NCI-H2029 treated with DMSO at 0.1 percent for 48 hours (cell line): Measurements from ENCODE around the gene PMP22.

Experiments used
- DNase-seq: peaks from one replicate; lab custom pipeline; 2025; lab: John Stamatoyannopoulos, UW

Gene PMP22

DNA sequence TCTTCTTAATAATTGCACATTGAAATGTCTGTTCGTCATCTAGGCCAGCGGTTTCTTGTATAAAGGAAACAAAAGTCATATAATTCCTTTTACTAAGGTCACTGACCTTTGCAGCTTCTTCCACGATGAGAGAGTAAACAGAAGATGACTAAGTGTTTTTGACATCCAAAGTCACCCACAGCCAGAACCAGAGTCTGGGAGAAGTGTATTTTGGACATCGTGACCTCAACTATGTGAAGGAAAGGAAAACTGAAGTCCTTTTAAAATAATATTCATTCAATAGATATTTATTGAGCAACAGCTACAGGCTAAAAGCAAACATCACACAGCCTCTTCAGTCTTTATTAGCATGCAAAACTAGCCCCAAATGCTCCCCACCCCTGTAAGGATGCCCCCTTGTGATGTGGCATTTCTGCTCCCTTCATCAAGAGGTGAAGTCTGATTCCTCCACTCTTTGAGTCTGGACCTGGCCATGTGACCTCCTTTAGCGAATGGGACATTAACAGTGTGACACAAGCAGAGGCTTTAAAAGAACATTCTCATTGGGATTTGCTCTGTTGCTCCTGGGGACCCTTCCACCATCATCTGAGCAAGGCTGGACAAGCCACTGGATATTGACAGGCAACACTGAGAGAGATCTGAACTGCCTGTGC is 8.1 kb upstream of the PMP22 start:
- DNase-seq, result no peak

DNA sequence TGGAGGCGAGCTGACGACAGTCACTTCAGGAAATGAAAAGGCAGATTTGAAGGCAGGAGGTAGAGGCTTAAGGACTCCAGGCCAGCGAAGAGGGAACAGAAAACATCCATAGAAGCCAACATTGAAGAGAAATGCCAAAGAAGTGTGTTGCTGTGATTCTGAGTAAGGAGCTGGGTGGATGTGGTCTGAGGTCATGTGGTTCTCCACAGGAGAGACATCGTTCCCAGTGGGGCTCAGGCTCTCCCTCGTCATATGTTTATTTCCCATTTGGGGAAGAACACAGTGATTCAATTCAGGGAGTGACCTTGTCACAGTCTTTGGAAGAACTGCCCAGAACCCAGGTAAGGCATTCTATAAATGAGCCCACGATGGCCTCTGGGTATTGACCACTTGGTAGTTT is 6.6 kb upstream of the PMP22 start:
- no peak for DNase-seq

DNA sequence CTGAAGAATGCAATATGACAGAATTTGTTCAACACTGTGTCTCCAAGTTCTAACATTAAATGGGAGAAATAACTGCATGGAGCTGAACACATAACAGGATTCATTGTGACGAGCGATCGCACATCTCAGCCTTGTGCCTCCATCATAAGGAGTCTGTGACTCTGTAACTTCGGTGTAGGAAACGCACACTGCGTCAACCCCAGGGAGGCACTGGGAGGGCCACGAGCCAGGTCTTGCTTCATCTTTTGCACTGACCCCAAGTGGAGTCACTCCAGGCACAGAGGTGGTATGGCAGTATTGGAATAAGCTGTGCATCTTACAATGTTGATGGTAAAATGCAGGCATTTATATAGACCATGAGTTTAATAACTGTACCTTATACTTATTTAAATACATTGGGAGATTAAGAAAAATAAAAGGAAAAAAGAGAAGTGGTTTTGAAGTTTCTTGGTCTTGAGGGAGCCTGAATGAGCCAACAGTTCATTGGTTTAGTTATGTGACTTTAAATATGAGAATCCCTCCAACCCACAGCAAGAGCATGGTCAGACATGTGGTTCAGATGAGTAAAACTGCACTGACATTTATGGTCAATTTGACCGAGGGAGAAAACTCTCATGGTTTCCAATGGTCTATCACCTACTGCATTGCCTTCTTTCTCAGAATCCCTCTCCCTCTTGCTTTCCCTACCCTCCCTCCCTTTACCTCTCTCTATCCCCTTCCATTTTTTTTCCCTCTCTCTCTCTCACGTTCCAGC is 5.7 kb upstream of the PMP22 start:
- DNase-seq, result no peak

DNA sequence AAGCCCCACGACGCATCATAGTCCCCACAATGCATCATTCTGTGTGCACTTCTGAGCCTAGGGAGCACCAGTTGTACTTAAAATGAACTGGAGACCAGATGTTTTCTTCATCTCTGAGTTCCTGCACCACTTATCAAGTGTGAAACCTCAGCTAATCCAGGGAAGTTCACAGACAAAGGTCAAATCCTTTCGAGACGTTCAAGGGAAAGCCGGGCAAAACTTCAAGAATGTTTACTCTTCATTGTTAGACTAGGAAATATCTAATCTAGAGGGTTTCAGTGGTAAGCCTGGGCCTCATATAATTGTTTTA is 4.6 kb upstream of the PMP22 start:
- no peak for DNase-seq

DNA sequence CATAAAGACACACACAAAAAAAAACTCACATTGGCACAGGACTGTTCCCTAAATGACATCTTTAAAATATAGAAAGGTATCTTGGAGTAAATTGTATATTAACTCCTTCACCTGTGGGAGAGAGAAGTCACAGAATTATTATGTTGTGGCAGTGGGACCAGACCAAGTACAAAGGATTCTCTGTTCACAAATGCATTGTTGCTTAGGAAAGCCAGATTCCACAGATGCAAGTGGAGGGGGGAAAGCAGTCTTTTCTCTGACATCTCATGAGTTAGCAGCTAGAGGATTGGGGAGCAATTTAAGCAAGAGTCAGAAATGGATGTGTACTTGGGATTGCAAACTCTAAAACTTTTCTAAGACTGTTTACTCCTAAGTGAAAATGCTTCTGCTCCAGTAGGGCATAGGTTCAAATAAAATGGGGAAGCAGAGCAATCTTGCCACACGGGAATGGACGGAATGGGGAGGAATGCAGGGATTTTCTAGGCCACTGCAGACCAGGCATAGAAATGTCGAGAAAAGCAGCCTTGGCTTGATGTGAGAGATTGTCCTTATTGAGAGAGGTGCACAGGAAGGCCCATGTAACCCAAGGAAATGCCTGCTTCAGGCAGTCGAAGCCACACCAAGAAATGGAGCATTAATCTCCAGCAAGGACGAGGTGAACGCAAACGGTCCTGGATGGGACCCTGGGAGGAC is 4.1 kb upstream of the PMP22 start:
- DNase-seq, result no peak

DNA sequence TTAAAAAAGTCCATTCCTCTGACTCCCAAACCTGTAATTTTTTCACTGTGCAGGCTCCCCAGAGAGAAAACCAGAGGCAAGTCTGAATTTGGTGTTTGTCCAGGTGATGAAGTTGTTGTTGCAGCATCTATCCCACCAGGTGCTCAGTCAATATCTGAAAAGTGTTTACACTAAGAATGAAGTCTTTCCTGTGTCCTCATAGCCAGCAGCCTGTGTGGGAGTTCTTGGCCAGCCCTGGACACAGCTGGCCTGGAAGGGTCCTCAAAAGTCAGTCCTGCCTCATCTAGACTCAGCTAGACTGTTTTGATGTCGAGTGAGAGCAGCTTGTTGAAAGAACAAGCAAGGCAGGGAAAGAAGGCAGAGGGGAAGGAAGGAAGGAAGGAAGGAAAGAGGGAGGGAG is 3.3 kb upstream of the PMP22 start:
- no peak for DNase-seq

DNA sequence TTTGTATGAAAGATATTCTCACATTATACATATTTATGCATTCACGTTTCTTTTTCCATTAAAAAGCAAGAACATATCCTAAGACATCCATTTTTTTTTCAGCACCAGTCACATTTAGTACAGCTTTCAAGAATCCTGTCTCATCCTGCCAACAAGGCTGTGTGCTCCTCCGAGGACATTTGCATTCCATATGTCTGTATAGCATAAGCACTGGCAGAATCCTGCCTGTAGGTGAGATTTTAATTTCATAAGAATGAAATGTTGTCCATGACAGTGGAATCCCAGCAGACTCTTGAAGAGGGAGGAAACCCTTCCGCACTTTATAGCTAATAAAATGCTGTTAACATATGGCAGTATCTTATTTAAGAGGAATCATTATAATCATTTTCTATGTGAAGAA is 2.9 kb upstream of the PMP22 start:
- no peak for DNase-seq

DNA sequence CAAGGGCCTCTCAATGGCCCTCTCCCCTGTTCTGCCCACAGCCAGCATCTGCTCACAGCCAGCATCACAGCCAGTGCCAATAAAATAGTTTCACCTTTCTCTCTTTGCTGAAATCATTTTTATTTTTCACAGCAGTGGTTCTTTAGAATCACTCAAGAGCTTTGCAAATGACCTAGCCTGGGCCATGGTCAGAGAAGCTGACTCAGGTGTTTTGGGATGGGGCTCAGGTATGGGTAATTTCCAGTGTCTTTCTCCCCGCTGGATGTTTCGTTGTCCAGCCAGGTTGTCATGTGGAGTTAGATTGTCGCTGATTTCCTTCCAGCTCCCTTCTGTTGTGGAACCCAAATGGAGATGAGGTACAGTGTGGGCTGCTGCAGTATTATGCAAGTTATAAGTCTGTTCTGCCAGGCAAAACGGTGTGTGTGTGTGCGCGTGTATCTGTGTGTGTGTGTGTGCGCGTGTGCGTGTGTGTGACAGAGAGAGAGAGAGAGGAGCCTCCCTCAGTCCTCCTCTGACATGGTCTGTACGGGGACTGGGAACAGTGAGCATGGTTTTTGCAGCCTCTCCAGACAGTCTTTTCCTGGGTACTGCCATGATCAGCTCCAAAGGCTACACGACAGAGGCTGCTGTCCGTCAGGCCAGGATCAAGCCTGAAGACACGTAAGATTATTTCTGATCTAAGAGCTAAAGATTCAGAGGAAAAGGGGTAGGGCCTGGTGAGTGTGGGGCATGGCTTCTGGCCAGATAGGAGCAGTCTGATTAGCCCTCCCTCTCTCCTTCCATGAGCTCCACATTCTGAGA is 1.4 kb upstream of the PMP22 start:
- DNase-seq, result no peak

DNA sequence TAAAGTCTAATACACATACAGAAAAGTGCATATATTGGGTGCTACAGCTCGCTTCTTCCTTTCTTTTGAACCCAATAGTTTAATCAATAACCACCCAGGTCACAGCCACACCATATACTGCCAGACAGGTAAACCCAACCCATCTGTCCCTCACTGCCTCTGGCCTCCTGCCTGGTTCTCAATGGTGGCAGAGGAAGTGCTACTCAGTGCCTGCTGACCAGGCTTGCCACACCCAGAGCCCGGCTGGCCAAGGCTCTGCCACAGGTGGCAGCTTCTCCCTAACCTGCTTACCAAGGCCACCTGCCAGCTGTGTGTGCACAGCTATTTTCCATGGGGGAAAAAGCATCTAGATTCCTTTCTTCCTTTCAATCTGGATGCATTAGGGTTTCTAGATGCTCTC is 584 bp downstream of the PMP22 start:
- no peak for DNase-seq

DNA sequence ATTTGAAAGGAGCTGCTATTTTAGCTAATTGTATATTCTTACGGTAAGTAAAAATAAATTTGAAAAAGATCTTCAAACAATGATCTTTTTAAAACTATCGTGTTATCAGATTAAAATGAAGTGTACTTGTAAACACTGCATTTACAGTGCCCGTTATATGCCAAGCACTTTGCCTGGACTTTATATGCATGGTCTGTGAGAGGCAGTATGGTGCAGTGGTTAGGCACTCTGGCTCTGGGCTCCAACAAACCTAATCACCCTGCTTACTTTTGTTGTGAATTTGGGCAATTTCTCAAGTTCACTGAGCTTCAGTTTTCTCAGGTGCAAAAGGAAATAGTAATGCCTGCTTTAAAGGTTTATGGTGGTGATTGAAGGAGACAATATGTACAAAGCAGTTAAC is 1.4 kb downstream of the PMP22 start:
- DNase-seq, result no peak

DNA sequence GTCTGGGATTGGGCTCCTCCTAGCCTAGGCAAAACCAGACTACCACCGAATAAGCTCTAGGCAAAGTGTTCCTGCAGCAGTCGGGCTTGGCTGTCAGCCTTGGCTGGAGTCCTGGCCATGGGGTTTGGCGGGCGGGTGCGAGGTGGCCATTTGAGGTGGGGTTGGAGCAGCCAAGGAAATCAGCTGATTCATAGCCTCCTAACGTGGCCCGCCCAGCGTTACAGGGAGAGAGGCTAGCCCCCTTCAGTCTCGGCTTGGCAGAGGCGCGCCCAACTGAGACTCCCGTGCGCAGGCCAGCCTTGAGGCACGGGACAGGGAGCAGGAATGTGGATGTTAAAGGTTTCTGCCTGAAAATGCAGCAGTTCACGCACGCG is 1.9 kb downstream of the PMP22 start:
- DNase-seq, result no peak

DNA sequence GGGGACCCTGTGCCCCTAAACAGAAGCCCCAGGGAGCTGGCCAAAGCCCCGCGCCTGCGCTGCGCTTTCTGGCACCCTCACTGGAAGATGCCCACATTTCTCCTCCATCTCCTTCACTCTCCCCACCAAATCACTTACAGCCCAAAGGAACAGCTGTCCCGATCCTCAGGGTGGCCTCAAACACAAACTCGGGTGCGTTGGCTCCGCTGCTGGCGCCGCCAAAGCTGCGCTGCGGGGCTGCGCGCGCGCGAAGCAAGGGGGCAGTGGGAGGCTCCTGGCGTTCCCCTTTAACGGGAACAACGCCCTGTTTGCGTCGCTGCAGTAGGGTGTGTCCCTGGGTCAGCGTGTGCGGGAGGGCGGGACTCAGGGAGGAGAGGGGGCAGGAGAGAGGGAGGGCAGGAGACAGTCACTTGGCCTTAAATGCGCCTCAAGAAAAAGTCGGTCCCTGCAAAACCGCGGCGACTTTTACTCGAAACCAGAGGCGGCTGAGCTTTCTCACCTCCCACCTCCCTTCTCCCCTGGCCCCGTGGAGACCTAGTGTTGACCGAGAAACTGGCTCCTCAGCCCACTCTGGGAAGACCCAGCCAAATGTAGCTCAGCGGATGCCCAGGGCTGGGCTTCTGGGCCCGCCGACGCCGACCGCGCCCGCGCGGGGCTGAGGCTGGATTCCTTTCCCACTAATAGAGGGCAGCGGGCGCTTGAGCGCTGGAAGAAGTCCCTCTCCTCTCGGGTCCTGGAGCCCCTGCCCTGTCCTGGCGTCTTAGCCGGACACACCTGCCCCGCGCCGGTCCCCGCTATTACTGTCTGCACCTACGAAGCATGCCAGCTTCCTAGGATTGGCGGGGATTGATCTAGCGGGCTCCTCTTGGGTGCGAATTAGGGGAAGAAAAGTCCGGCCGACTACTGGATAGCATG is 2.6 kb downstream of the PMP22 start:
- DNase-seq, result no peak

DNA sequence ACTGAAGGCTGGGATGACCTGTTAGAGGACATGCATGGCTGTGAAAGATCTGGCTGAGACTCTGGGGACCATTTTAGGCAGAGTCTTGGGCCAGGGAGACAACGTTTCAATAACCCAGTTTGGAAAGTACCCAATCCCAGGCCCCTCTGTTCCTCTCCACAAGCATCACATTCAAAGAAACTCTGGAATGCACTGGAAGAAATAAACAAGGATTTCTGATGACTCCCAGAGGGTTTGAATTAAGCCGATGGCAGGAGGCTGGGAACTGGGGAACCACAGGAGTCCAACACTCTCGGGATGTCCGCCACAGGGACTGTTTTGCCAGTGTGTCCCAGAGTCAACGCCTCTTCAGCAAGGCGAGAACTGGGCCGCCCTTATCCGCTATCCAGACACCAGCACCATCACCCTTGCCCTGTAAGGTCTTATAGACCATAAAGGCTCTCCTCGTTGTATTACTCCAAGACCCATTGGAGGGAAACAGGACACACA is 3.3 kb downstream of the PMP22 start:
- DNase-seq, result no peak

DNA sequence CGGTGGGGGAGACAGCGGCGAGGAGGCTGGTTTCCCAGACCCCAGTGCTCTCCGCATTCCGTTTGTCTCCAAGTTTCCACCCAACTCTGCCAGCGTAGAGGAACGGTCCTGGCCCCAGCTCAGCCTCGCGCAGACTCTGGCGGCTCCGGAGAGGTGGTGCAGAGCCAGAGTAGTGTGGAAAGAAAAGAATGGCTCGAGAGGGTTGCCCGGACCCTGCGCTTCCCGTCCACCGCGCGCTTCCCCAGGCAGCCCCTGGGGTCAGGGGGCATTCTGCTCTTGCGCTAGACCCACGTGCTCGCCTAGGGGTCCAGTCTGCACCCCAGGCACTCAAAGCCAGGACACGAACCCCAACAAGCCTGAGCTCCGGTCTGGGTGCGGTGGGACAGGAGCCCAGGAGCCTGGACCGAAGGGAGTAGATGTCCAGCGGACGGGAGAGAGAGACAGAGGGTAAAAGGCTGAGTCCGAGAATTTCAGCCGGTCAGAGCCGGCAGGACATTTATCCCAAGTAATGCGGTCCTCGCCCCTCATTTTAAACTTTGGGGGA is 3.8 kb downstream of the PMP22 start:
- no peak for DNase-seq

DNA sequence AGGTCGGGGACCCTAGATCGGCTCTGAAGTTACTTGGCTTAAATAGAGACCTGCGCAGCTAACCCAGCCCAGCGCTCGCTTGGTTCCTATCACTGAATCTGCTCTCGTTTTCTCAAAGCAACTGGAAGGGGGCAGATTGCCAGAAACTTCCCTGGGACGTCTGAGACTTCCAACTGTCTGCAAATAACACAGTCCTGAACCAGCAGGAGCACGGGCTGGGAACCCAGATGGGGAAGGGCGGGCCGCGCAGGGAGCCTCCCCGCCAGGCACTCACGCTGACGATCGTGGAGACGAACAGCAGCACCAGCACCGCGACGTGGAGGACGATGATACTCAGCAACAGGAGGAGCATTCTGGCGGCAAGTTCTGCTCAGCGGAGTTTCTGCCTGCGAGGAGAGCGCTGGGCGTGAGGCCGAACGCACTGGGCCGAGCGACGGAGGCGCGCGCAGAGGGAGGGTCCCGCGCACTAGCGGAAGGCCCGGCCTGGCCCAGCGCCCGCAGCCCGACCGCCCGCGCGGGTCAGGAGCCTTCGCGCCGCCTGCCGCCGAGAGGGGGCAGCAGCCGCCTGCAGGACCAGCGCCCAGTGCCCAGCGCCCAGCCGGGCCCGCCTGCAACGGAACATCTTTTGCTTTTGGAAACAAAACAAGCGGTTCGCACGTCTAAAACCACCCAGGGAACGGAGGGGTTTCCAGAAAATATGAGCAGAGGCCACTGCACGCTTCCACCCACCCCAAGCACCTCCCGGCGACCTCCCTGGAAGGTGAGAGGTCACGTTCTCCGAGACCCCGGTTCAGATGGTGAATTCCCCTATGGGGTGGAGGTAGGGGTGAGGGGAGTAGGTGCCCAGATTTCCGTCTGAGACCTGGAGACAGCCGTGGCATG is 4.5 kb downstream of the PMP22 start:
- DNase-seq, result no peak

DNA sequence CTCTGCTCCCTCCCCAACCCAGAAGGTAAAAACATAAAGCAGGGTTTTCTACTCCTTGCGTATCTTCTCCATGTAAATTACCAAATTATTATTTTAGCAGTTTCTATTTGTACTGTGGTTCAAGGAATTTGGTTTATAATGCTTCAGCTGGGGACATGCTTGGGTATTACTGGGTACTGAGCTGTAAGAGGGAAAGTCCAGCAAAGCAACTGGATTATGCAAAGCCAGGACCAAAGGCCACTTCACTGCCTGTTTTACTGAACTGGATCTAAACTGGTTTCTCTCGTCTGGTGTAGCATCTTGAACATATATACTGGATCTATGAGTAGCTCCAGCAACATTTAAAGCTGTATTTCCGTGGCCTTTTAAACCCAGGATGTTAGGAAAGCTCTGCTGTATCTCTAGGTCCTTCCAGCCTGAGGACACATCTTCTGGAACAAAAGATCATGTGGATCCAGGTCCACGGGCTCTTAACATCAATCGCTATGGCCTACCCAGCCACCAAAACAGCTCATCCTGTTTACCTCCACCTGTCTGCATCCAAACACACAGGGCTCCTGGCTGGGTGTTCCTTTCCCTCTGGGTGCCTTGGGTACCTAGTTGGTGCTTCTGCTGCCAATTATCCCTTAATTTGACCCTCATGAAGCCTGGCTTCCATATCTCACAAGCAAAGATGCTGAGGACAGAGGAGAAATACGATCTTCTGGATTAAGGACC is 7.2 kb downstream of the PMP22 start:
- no peak for DNase-seq

DNA sequence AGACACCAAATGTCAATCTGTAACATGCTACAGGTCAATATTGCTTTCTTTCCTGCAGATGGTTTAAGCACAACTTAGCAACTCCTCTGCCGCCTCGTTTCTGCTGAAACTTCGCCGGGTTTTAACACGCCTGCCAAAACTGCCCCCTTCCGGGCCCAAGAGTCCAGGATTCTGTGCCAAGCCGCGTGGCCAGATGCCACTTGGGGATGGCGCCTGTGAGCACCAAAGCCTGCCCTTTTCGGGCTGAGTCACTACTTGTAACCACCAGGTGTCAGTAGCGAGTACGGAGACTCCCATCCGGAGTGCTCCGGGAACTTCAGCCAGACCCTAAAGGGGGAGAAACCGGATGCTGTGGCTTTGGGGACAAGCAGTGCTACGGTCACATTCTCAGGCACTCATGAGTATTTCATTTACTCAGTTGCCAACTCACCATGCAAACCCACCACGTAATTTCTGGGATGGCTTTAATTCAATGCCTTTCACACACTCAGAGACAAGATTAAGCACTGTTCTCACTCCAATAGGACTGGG is 7.8 kb downstream of the PMP22 start:
- no peak for DNase-seq

DNA sequence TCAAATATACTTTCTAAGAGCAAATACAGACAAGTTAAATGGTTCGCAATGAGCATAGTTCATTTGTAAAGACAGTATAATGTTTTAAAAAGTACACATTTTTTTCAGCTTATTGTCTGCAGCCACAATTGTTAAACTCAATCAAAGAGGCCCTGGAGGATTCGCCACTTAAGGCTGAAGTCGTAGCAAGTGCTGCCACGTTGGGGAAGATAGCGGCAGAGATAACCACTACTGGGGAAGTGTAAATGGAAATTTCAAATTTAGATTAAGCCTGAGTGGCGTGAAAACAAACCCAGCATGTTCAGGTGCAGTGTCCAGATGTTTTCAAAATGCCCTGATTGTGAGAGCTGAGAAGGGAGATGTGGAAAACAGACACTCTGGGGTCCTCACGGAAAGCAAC is 8.4 kb downstream of the PMP22 start:
- no peak for DNase-seq

DNA sequence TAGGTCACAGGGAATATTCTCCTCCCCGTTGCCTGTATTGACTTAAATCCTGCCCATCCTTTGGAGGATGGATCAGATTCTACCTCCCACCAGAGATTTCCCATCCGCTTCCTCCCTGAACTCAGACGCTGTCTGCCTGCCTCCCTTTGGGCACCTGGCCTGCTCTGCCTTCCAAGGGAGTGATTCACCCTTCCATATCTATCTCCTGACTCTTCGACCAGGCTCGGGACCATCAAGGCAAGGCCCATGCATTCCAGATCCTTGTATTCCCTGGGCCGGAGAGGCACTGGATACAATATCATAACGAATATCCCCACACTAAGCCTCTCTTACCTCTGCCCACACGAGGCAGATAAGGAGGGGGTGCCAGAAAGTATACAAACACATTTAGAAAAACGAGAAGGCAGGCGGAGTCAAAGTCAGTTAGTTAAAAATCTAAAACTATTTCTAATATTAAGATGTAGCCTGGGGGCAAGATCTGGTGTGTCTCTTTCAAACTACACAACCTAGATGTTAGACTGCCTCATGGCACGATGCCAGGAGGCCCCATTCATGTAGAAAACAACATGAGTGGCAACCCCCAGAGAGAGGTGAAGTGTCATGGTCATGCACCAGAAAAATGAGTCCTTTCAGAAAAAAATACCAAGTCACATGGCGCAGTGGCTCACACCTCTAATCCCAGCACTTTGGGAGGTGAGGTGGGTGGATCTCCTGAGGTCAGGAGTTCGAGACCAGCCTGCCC is 9.2 kb downstream of the PMP22 start:
- DNase-seq, result no peak
